K562 (cell line): ENCODE data around the gene TMCC2.

Experiments
- ARNT ChIP-seq, 2 experiments: fragments of 450-650 bp; IDR thresholded peaks; 2 replicates each; pipeline ENCODE4 v1.6.1; 2016; ENCODE audit warnings: mild to moderate bottlenecking in 1 of 2
- ASH1L ChIP-seq: fragments of 450-650 bp; IDR thresholded peaks from 2 replicates; pipeline ENCODE4 v1.6.1; 2018; ENCODE audit warnings: borderline replicate concordance, mild to moderate bottlenecking, low read depth; ENCODE audit not compliant: partially characterized antibody
- CBX2 ChIP-seq: fragments of 200-600 bp; sonication (generic); IDR thresholded peaks from one replicate; pipeline ENCODE4 v1.6.1; 2012; ENCODE audit warnings: mild to moderate bottlenecking, low read length, inconsistent platforms; ENCODE audit not compliant: insufficient read depth, poor library complexity, severe bottlenecking
- HDGF ChIP-seq: fragments of 450-650 bp; IDR thresholded peaks from 2 replicates; pipeline ENCODE4 v1.6.1; 2016
- HIVEP1 ChIP-seq: fragments of 250-450 bp; sonication (Bioruptor Pico); IDR thresholded peaks from 2 replicates; pipeline ENCODE4 v1.4.0; 2020; ENCODE audit warnings: mild to moderate bottlenecking
- LEF1 ChIP-seq: fragments of 450-650 bp; IDR thresholded peaks from 2 replicates; pipeline ENCODE4 v1.6.1; 2016; ENCODE audit warnings: mild to moderate bottlenecking
- NR1H2 ChIP-seq: sonication (generic); formaldehyde crosslinking; IDR thresholded peaks from 2 replicates; pipeline ENCODE4 v1.4.0; 2020; ENCODE audit warnings: mild to moderate bottlenecking, missing genetic modification reagents
- PML ChIP-seq: IDR thresholded peaks from 2 replicates; pipeline ENCODE4 v1.6.1; 2012; ENCODE audit warnings: low read length, inconsistent platforms
- POLR2AphosphoS5 ChIP-seq: IDR thresholded peaks from 2 replicates; pipeline ENCODE4 v1.6.1; 2011; ENCODE audit warnings: mild to moderate bottlenecking, low read depth, low read length, moderate library complexity; ENCODE audit not compliant: control insufficient read depth, insufficient read depth
- RAD51 ChIP-seq: fragments of 450-650 bp; IDR thresholded peaks from 2 replicates; pipeline ENCODE4 v1.7.1; 2016; ENCODE audit warnings: low read depth, mild to moderate bottlenecking, borderline replicate concordance
- SP1 ChIP-seq: sonication (generic); formaldehyde crosslinking; IDR thresholded peaks from 2 replicates; pipeline ENCODE4 v1.8.1; 2022; ENCODE audit warnings: mild to moderate bottlenecking, missing genetic modification reagents
- WHSC1 ChIP-seq: IDR thresholded peaks from one replicate; pipeline ENCODE4 v1.6.1; 2012; ENCODE audit warnings: low read length, control low read depth, inconsistent platforms
- TF ChIP-seq, protein P1 (sequence below): fragments of 250-450 bp; sonication (Bioruptor Pico); IDR thresholded peaks from 2 replicates; pipeline ENCODE4 v1.4.0; 2020; ENCODE audit warnings: mild to moderate bottlenecking, moderate library complexity

DNA sequence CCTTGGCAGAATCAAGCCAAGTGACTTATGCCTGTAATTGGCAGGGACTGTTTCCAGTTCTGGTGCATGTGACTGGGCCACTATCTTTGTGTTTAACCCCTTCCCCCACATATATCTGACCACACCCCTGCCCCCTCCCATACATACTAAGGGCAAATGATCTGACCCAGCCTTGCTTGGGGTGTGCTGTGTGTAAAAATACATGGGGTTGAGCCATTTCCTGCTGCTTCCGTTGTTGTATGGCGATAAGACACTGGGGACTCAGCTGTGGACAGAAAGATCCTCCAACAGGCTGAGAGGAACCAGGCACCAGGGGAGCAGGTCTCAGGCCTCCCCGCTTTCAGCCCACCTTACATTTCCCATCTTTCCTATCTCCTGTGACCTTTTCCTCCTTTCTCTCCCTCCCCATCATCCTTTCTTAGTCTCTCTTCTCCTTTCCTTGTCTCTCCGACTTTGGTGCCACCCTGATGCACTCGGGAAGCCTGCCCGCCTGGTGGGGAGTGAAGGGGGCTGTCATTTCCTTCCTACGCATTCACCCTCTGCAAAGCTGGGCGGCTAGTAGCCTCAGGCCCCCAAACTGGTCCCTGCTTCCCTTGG lies 39.7 kb downstream of the TMCC2 start:
- peak; percentile 56; the same call in 1 of the 2 replicates for TF ChIP-seq LEF1
- TF ChIP-seq WHSC1: no peak
- no peak for TF ChIP-seq NR1H2 (CRISPR knock-in tag)
- TF ChIP-seq PML: no peak
- TF ChIP-seq HIVEP1: no peak
- TF ChIP-seq, protein P1, sequence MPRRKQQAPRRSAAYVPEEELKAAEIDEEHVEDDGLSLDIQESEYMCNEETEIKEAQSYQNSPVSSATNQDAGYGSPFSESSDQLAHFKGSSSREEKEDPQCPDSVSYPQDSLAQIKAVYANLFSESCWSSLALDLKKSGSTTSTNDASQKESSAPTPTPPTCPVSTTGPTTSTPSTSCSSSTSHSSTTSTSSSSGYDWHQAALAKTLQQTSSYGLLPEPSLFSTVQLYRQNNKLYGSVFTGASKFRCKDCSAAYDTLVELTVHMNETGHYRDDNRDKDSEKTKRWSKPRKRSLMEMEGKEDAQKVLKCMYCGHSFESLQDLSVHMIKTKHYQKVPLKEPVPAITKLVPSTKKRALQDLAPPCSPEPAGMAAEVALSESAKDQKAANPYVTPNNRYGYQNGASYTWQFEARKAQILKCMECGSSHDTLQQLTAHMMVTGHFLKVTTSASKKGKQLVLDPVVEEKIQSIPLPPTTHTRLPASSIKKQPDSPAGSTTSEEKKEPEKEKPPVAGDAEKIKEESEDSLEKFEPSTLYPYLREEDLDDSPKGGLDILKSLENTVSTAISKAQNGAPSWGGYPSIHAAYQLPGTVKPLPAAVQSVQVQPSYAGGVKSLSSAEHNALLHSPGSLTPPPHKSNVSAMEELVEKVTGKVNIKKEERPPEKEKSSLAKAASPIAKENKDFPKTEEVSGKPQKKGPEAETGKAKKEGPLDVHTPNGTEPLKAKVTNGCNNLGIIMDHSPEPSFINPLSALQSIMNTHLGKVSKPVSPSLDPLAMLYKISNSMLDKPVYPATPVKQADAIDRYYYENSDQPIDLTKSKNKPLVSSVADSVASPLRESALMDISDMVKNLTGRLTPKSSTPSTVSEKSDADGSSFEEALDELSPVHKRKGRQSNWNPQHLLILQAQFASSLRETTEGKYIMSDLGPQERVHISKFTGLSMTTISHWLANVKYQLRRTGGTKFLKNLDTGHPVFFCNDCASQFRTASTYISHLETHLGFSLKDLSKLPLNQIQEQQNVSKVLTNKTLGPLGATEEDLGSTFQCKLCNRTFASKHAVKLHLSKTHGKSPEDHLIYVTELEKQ (CRISPR knock-in tag): no peak
- TF ChIP-seq HDGF: no peak
- no peak for TF ChIP-seq RAD51
- no peak for TF ChIP-seq CBX2
- no peak for TF ChIP-seq POLR2AphosphoS5
- no peak for TF ChIP-seq SP1 (CRISPR knock-in tag)
- TF ChIP-seq ARNT (IDR thresholded peaks at IDR 0.05): no peak
- TF ChIP-seq ASH1L: no peak
